NCI-H2107 treated with DMSO at 0.1 percent for 48 hours (cell line): ENCODE results near the gene CLCN4.

Experiments used
- DNase-seq: peaks from one replicate; lab custom pipeline; 2025; ENCODE audit not compliant: unreplicated experiment; lab: John Stamatoyannopoulos, UW

The CLCN4 gene

GRCh38 chrX:10156199-10157031, at the start of gene CLCN4:
Gene CLCN4, plus strand, starts transcription at chrX:10156975. Its CDS starts 28,058 bp downstream, at chrX:10185033.
- no peak for DNase-seq

- DNase-seq = no peak
Measured at GRCh38 chrX:10107483-10107882, 49.3 kb upstream of the CLCN4 start.

- peak; percentile 5 for DNase-seq
Measured at GRCh38 chrX:10108288-10108687, 48.5 kb upstream of the CLCN4 start.

- no peak for DNase-seq
Measured at GRCh38 chrX:10109695-10110094, 47.1 kb upstream of the CLCN4 start.

- DNase-seq = no peak
Measured at GRCh38 chrX:10110316-10110935, 46.3 kb upstream of the CLCN4 start.

- DNase-seq = no peak
Measured at GRCh38 chrX:10110984-10111363, 45.8 kb upstream of the CLCN4 start.

- no peak for DNase-seq
Measured at GRCh38 chrX:10111364-10112148, 45.2 kb upstream of the CLCN4 start.

GRCh38 chrX:10112510-10112909, 44.3 kb upstream of the CLCN4 start:
- no peak for DNase-seq

- DNase-seq = no peak
Measured at GRCh38 chrX:10115082-10115481, 41.7 kb upstream of the CLCN4 start.

GRCh38 chrX:10117301-10117700, 39.5 kb upstream of the CLCN4 start:
- DNase-seq = no peak

GRCh38 chrX:10117864-10118377, 38.9 kb upstream of the CLCN4 start:
- DNase-seq = no peak

GRCh38 chrX:10118530-10118929, 38.2 kb upstream of the CLCN4 start:
- DNase-seq = no peak

- DNase-seq = peak; percentile 64
Measured at GRCh38 chrX:10119399-10119990, 37.3 kb upstream of the CLCN4 start.

GRCh38 chrX:10120331-10120730, 36.4 kb upstream of the CLCN4 start:
- no peak for DNase-seq

GRCh38 chrX:10120828-10121227, 35.9 kb upstream of the CLCN4 start:
- DNase-seq = no peak

- no peak for DNase-seq
Measured at GRCh38 chrX:10121787-10122186, 35.0 kb upstream of the CLCN4 start.

GRCh38 chrX:10124506-10125247, 32.1 kb upstream of the CLCN4 start:
- no peak for DNase-seq

GRCh38 chrX:10125248-10125615, 31.5 kb upstream of the CLCN4 start:
- no peak for DNase-seq

- DNase-seq = no peak
Measured at GRCh38 chrX:10126044-10126443, 30.7 kb upstream of the CLCN4 start.

- no peak for DNase-seq
Measured at GRCh38 chrX:10126834-10127233, 29.9 kb upstream of the CLCN4 start.

- DNase-seq = no peak
Measured at GRCh38 chrX:10128386-10128785, 28.4 kb upstream of the CLCN4 start.
